ENCODE results near the gene CEMP1.

DNA sequence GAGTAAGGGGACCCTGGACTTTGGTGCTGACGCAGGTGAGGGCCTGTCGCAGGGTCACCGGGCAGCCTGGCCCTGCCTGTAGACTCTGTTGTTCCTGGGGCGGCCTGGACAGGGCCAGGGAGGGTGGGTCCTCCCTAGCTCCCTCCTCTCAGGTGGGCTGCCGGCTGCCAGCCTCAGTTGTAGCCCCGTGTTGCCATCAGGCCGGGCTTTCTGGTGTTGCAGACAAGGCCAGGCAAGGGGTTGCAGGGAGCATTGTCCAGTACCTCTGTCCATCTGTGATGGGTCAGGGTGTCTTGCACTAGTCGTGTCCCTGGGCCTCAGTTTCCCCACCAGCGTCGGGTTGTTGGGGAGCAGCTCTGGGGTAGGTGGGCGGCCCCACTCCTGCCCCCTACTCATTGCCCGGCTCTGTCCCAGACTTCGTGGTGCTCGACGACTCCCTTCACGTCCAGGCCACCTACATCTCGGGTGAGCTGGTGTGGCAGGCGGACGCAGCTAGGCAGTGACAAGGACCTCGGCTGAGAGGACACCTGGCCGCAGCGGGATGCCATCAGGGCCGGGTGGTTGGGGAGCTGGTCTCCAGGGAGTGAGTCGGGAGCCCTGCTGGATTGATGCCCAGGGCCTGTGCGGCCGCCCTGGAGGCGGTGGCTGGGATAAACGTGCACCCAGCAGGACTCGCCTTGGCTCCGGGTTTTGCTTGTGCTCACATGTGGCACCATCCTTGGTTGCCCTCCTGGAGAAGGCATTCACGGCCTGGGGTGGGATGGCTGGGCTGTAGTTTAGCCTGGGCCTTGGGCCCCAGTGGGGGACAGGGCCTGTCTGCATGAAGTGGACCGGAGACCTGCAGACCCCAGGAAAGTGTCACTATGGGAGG is 1.9 kb downstream of the CEMP1 start:
- TF ChIP-seq, protein P1, sequence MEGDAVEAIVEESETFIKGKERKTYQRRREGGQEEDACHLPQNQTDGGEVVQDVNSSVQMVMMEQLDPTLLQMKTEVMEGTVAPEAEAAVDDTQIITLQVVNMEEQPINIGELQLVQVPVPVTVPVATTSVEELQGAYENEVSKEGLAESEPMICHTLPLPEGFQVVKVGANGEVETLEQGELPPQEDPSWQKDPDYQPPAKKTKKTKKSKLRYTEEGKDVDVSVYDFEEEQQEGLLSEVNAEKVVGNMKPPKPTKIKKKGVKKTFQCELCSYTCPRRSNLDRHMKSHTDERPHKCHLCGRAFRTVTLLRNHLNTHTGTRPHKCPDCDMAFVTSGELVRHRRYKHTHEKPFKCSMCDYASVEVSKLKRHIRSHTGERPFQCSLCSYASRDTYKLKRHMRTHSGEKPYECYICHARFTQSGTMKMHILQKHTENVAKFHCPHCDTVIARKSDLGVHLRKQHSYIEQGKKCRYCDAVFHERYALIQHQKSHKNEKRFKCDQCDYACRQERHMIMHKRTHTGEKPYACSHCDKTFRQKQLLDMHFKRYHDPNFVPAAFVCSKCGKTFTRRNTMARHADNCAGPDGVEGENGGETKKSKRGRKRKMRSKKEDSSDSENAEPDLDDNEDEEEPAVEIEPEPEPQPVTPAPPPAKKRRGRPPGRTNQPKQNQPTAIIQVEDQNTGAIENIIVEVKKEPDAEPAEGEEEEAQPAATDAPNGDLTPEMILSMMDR (IDR thresholded peaks at IDR 0.05), result no peak
- TF ChIP-seq POLR2AphosphoS5 (IDR thresholded peaks at IDR 0.05), result no peak
- TF ChIP-seq POLR2A (IDR thresholded peaks at IDR 0.05), result no peak
